Stimulated activated CD4-positive, alpha-beta T cell treated with anti-CD3 and anti-CD28 coated beads, Interleukin-4, amount 100 ng/mL, for 48 hours (primary cell): Measurements from ENCODE around the gene ARHGAP10.
A peak's percentile ranks its signal among the peaks of the same experiment; 100 is the strongest.

Experiments used
- DNase-seq, 2 donors: peaks; one replicate each; pipeline ENCODE4 v3.0.0-alpha.2; 2020; ENCODE audit warnings: low read depth in 2 of 2

ARHGAP10 gene

GRCh38 chr4:147732518-147733235 lies 789 bp downstream of the ARHGAP10 start:
- DNase-seq = peak in 1 of 2 donors; percentile 3

DNA sequence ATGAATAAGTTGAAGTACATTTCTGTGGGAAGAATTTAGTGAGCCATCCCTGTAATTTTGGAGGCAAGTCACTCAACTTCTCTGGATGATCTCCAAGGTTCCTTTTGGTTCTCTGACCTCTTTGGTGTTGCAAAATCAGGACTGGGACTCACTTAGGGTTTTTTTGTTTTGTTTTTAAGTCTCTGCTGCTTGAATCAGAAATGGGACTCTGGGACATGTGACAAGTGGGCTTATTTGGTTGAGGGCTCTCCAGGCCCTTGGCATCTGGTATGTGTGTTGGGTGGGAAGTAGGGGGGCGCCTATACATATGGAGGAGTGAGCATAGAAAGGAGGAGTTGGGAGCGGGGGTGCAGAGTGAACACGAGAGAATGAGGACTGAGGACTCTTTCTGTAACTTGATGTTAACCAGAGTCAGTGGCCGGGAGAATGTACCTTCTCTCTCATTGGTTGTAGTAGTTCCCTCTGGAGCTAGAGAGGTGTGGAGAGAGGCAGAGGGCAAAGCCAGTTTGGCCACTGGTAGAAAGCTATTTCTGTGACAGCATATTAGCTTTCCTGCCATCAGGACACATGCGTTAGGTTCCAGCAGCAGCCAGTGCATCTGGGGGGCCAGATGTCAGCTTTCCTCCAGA lies 1.9 kb downstream of the ARHGAP10 start:
- no peak for DNase-seq

DNA sequence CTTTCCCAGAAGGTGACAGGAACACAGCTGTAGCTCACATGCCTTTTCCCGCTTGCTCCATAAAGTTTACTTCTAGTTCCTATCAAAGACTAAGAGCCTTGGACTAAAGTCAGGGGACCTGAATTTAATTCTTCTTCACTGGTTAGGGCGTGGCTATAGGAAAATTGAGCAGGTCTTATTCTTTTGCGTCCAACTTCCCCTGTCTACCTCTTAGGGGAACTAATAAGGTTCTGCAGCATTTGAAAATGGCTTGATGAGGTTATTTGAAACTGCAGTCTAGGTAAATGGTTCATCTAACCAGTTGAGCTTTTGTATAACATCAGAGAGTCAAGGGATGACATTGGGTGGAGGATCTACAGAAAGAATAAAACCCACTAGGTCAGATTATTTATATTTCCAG lies 2.6 kb downstream of the ARHGAP10 start:
- DNase-seq = no peak

DNA sequence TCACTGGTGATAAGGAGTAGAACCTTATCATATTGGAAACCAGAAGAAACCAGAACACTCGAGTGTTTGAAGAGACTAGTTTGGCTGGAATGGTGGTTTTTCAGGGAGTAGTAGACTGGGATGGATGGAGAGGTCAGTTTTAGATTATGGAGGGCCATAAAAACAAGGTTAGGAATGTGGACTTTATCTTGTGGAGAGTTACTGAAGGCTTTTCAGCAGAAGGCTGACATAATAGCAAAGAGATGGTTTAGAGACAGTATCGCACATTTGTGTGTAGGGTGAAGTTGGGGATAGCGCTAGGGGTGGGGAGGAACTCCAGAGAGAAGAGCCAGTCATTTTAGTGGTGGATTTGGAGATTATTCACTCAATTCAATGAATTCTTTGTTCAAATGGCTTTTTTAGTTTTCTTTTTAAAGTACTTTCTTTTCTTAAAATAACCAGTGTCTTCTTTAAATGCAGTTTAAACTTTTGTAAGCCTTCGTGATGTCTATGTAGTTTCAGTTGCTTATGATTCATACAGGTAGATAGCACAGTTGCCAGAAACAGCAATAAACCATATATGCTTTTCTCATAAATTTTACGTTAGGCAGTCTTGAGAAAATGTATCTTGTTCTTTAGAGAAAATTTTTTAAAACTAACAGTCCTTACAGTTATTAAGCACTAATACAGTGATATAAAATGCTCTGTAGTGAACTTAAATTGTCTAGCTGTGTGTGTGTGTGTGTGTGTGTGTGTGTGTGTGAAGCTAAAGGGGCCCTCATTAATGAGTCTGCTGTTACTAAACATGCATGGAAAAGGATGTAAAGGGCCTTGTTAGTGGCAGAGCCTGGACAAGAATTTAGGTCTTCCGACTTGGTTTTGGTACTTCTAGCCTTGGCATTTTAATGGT lies 3.8 kb downstream of the ARHGAP10 start:
- no peak for DNase-seq

DNA sequence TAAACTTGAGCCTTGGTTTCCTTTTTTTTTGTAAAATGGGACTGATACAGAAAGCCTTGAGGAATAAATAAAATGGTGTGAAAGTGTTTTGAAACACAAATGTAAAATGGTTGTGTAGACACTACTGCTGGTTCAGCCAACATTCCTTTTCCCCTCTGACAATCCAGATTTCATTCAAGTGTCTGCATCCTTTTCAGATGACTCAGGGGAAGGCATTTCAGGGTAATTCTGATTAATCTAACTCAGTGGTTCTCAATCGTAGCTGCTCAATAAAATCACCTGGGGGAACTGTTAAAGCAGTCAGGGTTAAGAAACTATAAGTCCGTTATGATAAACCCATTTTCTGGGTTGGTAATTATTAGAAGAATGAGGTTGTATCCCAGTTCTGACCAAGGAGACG lies 4.6 kb downstream of the ARHGAP10 start:
- DNase-seq = no peak

DNA sequence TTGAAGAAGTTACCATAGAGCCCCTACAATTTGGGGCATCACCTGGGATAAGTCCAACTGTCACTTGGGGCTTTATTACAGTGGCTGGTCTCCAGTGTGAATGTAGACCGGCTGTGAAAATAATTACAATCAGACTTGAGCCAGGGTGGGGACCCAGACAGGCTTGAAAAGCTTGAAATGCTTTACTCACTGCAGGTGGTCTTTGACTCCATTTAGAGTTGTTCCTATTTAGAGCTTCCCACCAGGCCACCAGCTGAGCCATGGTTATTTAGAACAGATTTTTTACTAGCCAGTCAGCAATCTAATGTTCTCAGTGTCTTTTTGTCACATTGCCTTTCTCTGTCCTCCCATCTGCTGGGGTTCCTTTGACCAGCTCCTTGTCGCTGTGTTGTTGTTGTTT lies 5.7 kb downstream of the ARHGAP10 start:
- DNase-seq = no peak

GRCh38 chr4:147739239-147739823 lies 7.4 kb downstream of the ARHGAP10 start:
- DNase-seq = no peak

- DNase-seq = no peak
Observed at GRCh38 chr4:147740176-147740575, 8.3 kb downstream of the ARHGAP10 start.

DNA sequence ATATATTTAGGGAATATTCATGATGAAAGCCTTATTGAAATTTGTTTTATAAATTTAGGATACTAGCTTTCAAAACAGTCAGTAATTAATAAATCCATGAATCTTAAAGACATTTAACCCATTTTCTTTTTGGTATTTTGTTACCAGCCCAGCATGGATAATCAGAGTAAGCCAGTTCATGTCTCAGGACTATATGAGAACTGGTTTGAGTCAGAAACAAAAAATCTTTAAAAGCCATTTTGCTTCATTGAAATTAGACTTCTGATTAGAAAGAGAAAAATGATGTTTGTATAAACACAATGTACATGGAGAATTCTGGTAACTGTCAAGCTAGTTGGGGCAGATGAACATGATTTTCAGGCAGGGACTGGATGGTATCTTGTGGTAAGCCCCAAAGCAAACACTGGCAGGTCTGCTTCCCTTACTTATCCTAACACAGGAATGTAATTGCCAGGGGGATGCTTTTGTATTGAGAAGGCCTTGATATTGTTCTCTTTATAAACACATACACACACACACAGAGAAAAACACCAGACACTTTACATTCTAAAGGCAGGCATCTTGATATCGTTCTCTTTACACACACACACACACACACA lies 9.4 kb downstream of the ARHGAP10 start:
- no peak for DNase-seq

- DNase-seq = no peak
Observed at GRCh38 chr4:147747787-147748454, 16.0 kb downstream of the ARHGAP10 start.

DNA sequence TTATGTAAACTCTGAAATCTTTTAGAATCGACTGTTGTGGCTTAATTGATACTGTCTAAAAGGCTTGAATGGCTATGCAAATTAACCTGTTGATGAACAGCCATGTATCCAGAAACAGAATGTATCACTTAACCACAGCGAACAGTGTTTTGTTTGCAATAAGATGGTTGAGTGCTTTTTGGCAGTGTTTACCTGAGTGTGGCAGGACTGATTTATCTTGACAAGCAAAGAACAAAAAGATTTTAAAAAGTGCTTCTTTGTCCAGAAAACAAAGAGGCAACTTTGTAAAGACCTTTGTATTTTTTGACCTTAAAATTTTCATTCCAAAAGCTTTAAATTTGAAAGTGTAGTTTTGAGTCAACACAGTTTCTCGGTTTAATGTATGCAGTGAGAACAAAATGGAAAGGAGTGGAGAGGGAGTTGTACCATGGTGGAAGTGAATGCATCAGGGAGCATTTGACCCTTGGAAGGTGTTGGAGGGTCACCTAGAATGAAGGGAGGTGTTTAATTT lies 18.0 kb downstream of the ARHGAP10 start:
- no peak for DNase-seq

GRCh38 chr4:147753047-147753446 lies 21.2 kb downstream of the ARHGAP10 start:
- no peak for DNase-seq

- DNase-seq = no peak
Observed at GRCh38 chr4:147754037-147754445, 22.2 kb downstream of the ARHGAP10 start.

DNA sequence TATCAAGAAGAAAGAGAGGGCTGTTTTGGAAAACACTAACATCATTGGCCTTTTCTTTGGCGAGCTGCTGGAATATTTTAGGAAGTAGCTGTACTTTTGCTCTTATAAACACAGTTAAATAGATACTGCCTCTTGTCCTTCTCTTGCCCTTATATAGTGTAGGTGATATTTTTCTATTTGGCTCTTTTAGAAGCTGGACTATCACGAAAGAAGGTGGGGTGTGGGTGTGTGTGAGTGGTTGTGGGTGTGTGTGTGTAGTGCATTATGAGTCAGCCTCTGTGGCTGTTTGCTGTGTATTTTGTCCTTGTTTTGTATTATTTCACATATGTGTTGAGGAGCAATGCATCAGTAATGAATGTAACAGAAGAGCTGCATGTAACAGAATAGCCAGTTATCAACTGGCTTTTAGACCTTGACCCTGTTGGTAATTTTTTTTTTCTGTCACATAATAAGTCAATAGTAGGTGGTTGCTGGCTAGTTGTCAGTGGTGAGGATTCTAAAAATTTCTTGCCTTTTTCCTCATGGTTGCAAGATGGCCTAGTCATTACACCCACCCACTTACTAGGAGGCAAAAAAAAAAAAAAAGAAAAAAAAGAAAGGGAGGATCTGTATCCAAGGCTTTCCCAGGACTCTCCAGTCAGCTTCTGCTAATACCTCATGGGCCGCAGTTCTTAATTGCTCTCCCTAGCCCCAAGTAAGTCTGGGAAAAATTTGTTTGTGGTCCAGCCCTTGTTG lies 23.8 kb downstream of the ARHGAP10 start:
- no peak for DNase-seq

GRCh38 chr4:147756417-147756816 lies 24.5 kb downstream of the ARHGAP10 start:
- no peak for DNase-seq

GRCh38 chr4:147760176-147760575 lies 28.3 kb downstream of the ARHGAP10 start:
- no peak for DNase-seq

GRCh38 chr4:147760695-147761094 lies 28.8 kb downstream of the ARHGAP10 start:
- DNase-seq = no peak

- no peak for DNase-seq
Observed at GRCh38 chr4:147761218-147761883, 29.5 kb downstream of the ARHGAP10 start.

DNA sequence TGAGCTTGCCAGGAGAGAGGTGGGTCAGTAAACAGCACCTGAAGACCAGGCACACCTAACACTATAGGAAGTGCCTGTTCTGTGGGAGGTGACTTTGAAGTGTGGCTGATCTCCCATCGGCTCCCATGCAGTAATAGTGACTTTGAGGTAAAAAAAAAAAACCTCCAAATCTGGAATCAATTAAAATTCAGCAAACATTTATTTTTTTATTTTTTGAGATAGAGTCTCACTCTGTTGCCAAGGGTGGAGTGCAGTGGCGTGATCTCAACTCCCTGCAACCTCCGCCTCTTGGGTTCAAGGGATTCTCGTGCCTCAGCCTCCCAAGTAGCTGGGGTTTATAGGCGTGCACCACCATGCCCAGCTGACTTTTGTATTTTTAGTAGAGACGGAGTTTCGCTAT lies 32.4 kb downstream of the ARHGAP10 start:
- no peak for DNase-seq

GRCh38 chr4:147765121-147765529 lies 33.2 kb downstream of the ARHGAP10 start:
- DNase-seq = no peak
